ENCODE measurements around the gene HOXA9.

Gene HOXA9

GRCh38 chr7:27201580-27202017 lies 36.3 kb upstream of the HOXA9 start:
- DNase-seq (ENCODE audit: low read depth in 2 of 3, low spot score in 2 of 3): no peak

- DNase-seq (ENCODE audit: low read depth in 2 of 3, low spot score in 2 of 3): no peak
Measured at GRCh38 chr7:27200761-27201579, 35.6 kb upstream of the HOXA9 start.

GRCh38 chr7:27199849-27200760 lies 34.8 kb upstream of the HOXA9 start, which contains the start of gene HOXA13:
TSS of gene HOXA13 (minus strand) at chr7:27200091. CDS start at chr7:27200077, 14 bp downstream.
- DNase-seq (ENCODE audit: low read depth in 2 of 3, low spot score in 2 of 3): no peak

- no peak for DNase-seq (ENCODE audit: low read depth in 2 of 3, low spot score in 2 of 3)
Measured at GRCh38 chr7:27198871-27199801, 33.8 kb upstream of the HOXA9 start.

DNA sequence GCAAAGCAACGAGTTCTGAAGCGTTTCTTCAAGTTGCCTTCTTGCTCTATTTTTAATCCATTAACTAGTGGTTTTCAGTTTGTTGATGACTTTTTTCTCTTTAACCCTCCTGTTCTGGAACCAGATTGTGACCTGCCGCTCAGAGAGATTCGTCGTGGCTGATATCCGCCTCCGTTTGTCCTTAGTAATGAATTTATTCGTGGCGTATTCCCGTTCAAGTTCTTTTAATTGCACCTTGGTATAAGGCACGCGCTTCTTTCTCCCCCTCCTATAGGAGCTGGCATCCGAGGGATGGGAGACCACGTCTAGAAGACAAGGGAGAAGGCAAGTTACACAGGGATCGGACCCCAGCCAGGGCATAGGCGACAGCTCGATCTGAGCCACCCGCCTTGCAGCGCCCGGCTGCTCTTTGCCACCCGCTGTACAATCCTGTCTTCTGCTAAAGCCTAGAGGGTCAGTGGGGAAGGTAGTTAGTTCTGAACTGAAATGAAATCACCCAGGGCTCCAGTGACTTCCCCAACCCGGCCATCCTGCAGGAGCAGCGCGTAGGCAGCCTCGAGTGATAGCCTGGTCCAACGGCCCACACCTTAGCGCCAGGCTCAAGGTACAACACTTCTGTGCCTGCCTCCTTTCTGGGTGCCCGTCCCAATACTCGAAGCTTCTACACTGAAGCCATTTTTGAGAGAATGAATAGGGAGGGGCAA lies 33.0 kb upstream of the HOXA9 start:
- DNase-seq (ENCODE audit: low read depth in 2 of 3, low spot score in 2 of 3): no peak

DNA sequence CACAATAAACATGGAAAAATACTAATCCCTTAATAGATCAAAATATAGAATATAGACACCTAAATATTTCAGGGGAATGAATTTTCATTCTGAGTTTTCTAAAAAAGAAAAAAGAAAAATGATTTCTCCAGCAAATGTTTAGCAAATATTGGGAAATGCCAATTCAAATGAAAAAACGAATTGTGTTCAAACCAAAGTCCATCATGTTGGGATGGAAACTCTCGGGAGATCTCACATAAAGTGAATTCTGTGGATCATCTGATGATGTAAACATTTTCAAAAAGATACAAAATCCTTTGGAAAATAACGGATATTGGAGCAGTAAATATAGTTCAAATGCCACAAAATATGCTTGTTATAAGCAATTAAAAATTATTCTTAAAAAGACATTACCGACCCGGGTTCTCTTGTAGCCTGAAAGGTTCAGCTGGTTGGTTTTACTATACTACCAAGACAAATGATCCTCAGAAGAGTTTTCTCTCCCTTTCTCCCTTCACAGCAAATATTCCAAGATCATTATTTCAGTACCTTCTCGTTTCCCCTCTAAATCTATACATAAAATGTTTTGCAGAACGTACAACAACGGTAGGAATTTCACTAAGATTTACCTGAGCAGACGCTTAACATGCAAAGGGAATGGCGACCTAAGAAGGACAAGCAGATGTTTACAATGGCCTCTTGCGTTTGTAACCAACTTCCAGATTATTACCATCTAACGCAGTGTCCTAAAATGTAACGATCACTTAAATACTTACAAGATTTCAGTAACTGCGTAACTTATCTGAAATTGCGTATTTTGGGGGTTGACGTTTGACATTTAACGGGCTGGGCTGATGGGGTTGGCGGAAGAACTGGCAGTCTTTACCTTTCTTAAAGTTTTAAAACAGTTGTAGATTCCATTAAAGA lies 32.1 kb upstream of the HOXA9 start:
- no peak for DNase-seq (ENCODE audit: low read depth in 2 of 3, low spot score in 2 of 3)

GRCh38 chr7:27196287-27196767 lies 31.0 kb upstream of the HOXA9 start:
- peak in 2 of 3 experiments; percentile 70 to 74 for DNase-seq (ENCODE audit: low read depth in 2 of 3, low spot score in 2 of 3)

DNA sequence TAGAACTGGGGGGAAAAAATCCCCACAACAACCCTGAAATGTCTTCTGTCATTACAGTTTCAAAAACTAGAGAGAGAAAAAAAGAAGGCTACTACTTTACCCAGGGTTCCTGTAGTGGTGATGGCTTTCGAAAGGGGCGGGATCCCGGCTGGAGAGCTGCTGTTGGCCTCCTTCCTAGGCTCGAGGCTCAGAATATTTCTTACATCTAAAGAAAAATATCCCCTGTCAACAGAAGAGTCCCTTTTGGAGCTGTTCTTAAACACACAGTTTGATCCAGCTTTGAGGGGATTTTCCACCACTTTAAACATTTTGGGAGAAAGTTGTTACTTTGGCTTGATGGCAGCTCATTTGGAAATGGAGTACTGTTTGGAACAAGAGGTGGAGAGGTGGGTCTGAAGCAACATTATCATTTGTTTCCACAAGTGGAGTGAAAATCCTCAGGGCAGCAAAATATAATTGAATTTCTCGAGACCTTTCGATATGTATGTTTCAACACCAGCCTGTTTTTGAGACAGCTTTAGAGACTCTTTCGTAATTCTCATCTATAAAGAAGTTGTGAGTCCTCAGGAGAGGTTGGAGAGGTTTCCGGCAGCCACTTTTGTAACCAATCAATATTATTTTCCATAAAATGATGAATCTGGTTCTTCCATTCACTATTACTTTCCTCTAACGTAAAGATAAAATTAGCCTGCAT lies 29.5 kb upstream of the HOXA9 start:
- DNase-seq (ENCODE audit: low read depth in 2 of 3, low spot score in 2 of 3): no peak

DNA sequence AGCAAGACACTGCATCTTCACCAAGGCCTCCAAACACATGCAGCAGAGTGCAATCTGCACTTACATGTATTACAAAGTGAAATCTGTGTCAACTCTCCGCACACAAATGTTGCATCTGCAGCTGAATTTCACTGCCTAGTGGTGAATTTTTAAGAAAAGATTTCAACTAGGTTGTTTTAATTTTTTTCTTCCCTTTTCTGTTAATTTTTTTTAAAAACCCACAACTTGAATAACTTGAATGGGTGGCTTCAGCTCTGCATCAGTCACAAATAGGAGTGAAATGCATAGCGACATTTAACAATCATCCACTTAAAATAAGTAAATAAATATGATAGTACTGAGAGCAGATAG lies 28.6 kb upstream of the HOXA9 start:
- no peak for DNase-seq (ENCODE audit: low read depth in 2 of 3, low spot score in 2 of 3)

GRCh38 chr7:27193335-27194001 lies 28.1 kb upstream of the HOXA9 start:
- DNase-seq (ENCODE audit: low read depth in 2 of 3, low spot score in 2 of 3): no peak

- DNase-seq (ENCODE audit: low read depth in 2 of 3, low spot score in 2 of 3): no peak
Measured at GRCh38 chr7:27192546-27193334, 27.4 kb upstream of the HOXA9 start.

- no peak for DNase-seq (ENCODE audit: low read depth in 2 of 3, low spot score in 2 of 3)
Measured at GRCh38 chr7:27191833-27192545, 26.7 kb upstream of the HOXA9 start.

GRCh38 chr7:27191161-27191731 lies 25.9 kb upstream of the HOXA9 start:
- DNase-seq (ENCODE audit: low read depth in 2 of 3, low spot score in 2 of 3): no peak

DNA sequence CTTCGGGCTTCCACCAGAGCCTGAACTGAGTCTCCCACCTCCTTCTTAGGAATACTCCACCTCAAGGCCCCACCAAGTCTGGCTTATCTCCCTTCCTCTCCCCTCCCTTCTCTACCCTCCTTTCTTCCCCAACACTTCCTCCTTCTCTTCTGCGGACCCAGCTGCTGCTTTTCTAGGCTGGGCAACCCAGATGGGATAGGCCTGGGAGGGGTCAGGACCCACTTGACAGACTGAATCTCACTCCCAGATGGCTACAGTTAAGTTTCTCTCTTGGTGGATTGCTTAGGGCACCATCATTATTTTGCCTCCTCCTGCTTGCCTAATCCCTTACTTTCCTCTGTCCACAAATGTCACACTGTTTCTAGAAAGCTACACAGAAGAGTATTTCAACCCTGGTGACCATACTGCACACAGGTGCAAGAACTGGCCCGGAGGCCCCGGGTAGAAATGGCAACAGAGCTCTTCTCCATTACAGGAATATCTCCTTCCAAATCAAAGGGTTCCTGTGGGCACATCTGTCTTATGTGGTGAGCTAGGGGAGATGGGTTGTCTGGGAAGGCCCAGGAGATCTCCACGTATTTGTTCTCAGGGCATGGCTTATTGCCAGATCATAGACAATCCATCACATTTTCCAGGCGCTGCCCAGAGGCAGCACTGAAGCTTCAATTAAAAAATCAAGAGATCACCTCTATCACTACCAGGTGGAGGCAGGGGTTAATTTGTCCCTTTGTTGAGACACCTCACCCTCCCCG lies 24.8 kb upstream of the HOXA9 start:
- DNase-seq (ENCODE audit: low read depth in 2 of 3, low spot score in 2 of 3): no peak

DNA sequence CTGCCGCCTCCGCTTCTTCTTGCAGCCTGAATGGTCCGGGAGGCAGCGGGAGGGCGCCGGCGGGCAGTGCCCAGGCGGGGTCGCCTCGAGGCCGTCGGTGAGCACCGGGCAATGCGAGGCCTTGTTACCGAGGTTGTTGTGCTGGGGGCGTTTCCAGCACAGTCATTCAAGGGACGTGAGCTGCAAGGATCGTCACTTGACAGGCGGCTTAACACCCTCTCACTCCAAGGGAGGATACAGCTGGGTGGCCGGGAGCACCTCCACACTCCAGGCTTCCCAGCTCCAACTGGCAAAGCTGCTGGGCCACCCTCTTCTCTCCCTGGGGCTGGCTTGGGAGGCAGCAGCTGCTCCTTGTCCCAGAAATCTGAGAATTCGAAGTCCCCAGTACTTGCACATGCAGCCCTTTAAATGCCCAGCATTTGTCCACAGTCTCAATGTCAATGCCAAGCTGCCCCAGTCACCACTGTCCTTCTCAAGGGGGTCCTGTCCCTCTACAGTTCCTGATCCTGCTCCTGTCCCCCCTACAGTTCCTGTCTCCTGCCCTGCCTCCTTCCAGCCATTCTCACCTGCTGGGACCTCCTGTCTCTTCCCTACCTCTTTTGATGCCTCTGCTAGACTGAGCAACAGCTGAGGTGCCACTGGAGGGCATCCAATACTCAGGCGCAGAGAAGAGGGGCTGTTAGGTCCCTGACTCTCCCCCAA lies 24.1 kb upstream of the HOXA9 start:
- no peak for DNase-seq (ENCODE audit: low read depth in 2 of 3, low spot score in 2 of 3)

Data from activated CD8-positive, alpha-beta memory T cell treated with anti-CD3 and anti-CD28 coated beads for 48 hours (primary cell).